NT2/D1 (cell line): Measurements from ENCODE around the gene PSG2.
"Not testable (repeated sequence)": the region's sequence is repeated elsewhere in the genome, so short reads cannot be mapped to it uniquely, and the experiment has no call there.

Experiments used
- SUZ12 ChIP-seq: IDR thresholded peaks from 2 replicates; pipeline ENCODE4 v1.6.1; 2011; ENCODE audit not compliant: insufficient read length, insufficient read depth; ENCODE audit errors: extremely low read depth
- YY1 ChIP-seq: IDR thresholded peaks from 2 replicates; pipeline ENCODE4 v1.6.1; 2011; ENCODE audit not compliant: insufficient read length, insufficient read depth
- ZNF274 ChIP-seq: IDR thresholded peaks from 2 replicates; pipeline ENCODE4 v1.6.1; 2011; ENCODE audit warnings: mild to moderate bottlenecking, low read depth, low read length

DNA sequence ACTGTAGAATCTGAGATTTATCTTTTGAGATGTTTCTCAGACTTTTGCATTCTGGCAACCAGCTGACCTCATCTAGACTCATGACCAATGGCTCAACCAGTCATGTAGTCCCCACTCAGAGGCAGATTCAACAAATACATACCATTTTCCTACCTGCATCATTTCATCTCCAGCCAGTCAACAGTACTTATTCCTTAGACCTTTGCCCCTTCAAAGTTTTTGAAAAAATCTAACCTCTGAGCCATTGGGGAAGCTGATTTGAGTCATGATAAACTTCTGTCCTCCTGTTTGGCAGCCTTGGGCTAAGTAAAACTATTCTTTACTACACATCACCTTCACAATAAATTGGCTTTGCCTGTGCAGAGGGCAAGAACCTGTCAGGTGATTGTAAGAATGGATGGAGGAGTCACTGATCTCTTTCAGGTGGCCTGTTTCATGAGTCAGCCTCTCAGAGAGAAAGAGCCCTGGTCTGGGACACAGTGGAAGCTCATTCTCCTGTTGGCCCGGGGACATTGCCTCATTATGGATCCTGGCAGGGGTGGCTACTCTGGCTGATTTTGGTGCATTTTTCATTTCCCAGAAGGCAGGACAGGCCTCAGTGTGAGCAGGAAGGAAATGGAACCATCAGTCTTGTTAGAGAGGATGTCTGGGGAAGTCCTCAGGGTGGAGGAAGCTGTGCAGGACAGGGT is 38.9 kb downstream of the PSG2 start:
- TF ChIP-seq ZNF274, YY1, SUZ12: not testable (repeated sequence)
